Right lobe of liver (tissue), 4 donors: ENCODE data around the gene OOSP4B.

Experiments used
- CTCF ChIP-seq, 4 donors: fragments of 200-600 bp in 3 of 4; fragments of 450-650 bp in 1 of 4; IDR thresholded peaks; one replicate each; pipeline versions ENCODE4 v1.5.1 to v1.8.0; 2016 to 2022; ENCODE audit warnings: antibody characterized with exemption in 4 of 4, mild to moderate bottlenecking in 2 of 4
- POLR2A ChIP-seq: fragments of 450-650 bp; IDR thresholded peaks from one replicate; pipeline ENCODE4 v1.6.1; 2017; ENCODE audit warnings: antibody characterized with exemption, mild to moderate bottlenecking
- donor health status: DM: no; HTN: no; CAD: no.
- donor health status: DM: no; HTN: no; CAD: no.
- donor health status: DM: no; HTN: yes; CAD: no.

- no peak for TF ChIP-seq CTCF (IDR thresholded peaks at IDR 0.05)
- TF ChIP-seq POLR2A: no peak
Measured at GRCh38 chr11:60059052-60059451, 42.1 kb downstream of the OOSP4B start.
